Bronchial epithelial cell (primary cell): ENCODE data around the gene PSPH. TPM values are rescaled to one million over a fixed set of nuclear protein-coding genes. Genes with fewer than 3 reads are reported as not detected.

Experiments used
- DNase-seq: peaks from one replicate; pipeline ENCODE4 v3.0.0-alpha.2; 2010; ENCODE audit warnings: low read depth
- FAIRE-seq: peaks from 2 replicates; lab custom pipeline; 2011; peaks lifted over from hg19 to GRCh38; lab: Jason Lieb, UNC
- H3K27me3 ChIP-seq: 2 replicates; pipeline ENCODE4 v1.5.1; 2011; ENCODE audit warnings: low read length; ENCODE audit not compliant: control insufficient read depth, insufficient read depth
- H3K36me3 ChIP-seq: 2 replicates; pipeline ENCODE4 v1.5.1; 2011; ENCODE audit warnings: low read length; ENCODE audit not compliant: control insufficient read depth, insufficient read depth
- H3K4me3 ChIP-seq: 2 replicates; pipeline ENCODE4 v1.5.1; 2011; ENCODE audit warnings: mild to moderate bottlenecking, low read depth, low read length, control low read depth
- CTCF ChIP-seq: IDR thresholded peaks from 2 replicates; pipeline ENCODE4 v1.5.1; 2011; ENCODE audit warnings: mild to moderate bottlenecking, moderate library complexity, low read length, control low read depth, inconsistent platforms; ENCODE audit not compliant: insufficient read depth, severe bottlenecking
- total RNA-seq: library from RNA; depleted of rRNA; stranded (reverse); fragments of >200 nt; gene quantifications from 2 replicates; pipeline ENCODE4 v1.2.1, GENCODE V29; 2014

The PSPH gene
- total RNA-seq, 1 donor from 2014 or later, result 162 TPM

GRCh38 chr7:55964261-55965099, 86.8 kb downstream of the PSPH start, which contains the start of gene NIPSNAP2:
NIPSNAP2 (plus strand) TSS chr7:55964585; CDS start chr7:55964610, 25 bp downstream.
- DNase-seq, result no peak
- FAIRE-seq, result no peak
- H3K36me3 ChIP-seq, result no peaks in the 10 kb centered on the region
- peak; percentile 22 for TF ChIP-seq CTCF
- no peaks in the 10 kb centered on the region for H3K27me3 ChIP-seq
- peak within 1 kb of the TSS; percentile 43 for H3K4me3 ChIP-seq

- no peak for TF ChIP-seq CTCF
- Histone ChIP-seq H3K27me3 (no peaks in the 10 kb centered on the region), H3K4me3 (peak overlapping the region; percentile 43), H3K36me3 (no peaks in the 10 kb centered on the region)
- no peak for FAIRE-seq
- no peak for DNase-seq
Observed at GRCh38 chr7:55963584-55964168, 87.6 kb downstream of the PSPH start.

GRCh38 chr7:55962014-55962413, 89.2 kb downstream of the PSPH start:
- no peaks in the 10 kb centered on the region for H3K36me3 ChIP-seq
- no peaks in the 10 kb centered on the region for H3K27me3 ChIP-seq
- FAIRE-seq (peak; percentile 36), DNase-seq (peak; percentile 71)
- H3K4me3 ChIP-seq, result no peak overlapping the region
- no peak for TF ChIP-seq CTCF

Other genes starting within 250 kb of the PSPH start
- gene SEPTIN14, start 188.7 kb downstream of the PSPH start, total RNA-seq, result not detected in 2 replicates
- 3.2 and 3.4 TPM in 2 replicates for gene ZNF713, start 164.0 kb downstream of the PSPH start, total RNA-seq
- gene MRPS17, start 99.6 kb downstream of the PSPH start, total RNA-seq, result 29.1 and 32.4 TPM in 2 replicates
- gene NIPSNAP2, start 86.9 kb downstream of the PSPH start, total RNA-seq, result 54.4 and 65.3 TPM in 2 replicates
- gene CCT6A, start 321 bp upstream of the PSPH start, total RNA-seq, result 254 and 371 TPM in 2 replicates
- gene SUMF2, start 12.8 kb upstream of the PSPH start, total RNA-seq, result 220 and 228 TPM in 2 replicates
- 0.26 and 0.77 TPM in 2 replicates for gene PHKG1, start 41.5 kb upstream of the PSPH start, total RNA-seq
- 440 and 566 TPM in 2 replicates for gene CHCHD2, start 55.0 kb upstream of the PSPH start, total RNA-seq
- not detected in 2 replicates for gene NUPR2, start 65.0 kb upstream of the PSPH start, total RNA-seq